Natural killer cell treated with Interleukin-12 subunit alpha and Interleukin-12 subunit beta and Interleukin-15 and Interleukin-18, amount 100 ng/mL, for 72 hours (primary cell): ENCODE measurements around the gene ETFA. TPM values are rescaled to one million over a fixed set of nuclear protein-coding genes. Genes with fewer than 3 reads are reported as not detected.

ENCODE experiments used
- ATAC-seq, 2 donors: fragments of 150-1000 bp; cut with Tn5 transposase in 1 of 2; sonication (Bioruptor Pico), chemical (Tn5 transposase) in 1 of 2; 2 replicates each; pipeline ENCODE4 v1.10.0; 2021
- DNase-seq: peaks from one replicate; pipeline ENCODE4 v3.0.0; 2022; ENCODE audit warnings: low spot score
- H3K27ac Mint-ChIP-seq, 2 donors: 1 replicate in 1 of 2; 2 replicates in 1 of 2; pipeline ENCODE4 v1.8.0; 2022; ENCODE audit warnings: mixed read lengths in 2 of 2, mild to moderate bottlenecking in 1 of 2, moderate library complexity in 1 of 2
- H3K27me3 Mint-ChIP-seq, 2 donors: 1 replicate in 1 of 2; 2 replicates in 1 of 2; pipeline ENCODE4 v1.8.0; 2022; ENCODE audit warnings: mixed read lengths in 2 of 2
- H3K36me3 Mint-ChIP-seq: one replicate; pipeline ENCODE4 v1.8.0; 2022; ENCODE audit warnings: mixed read lengths
- H3K4me1 Mint-ChIP-seq, 2 donors: 1 replicate in 1 of 2; 2 replicates in 1 of 2; pipeline ENCODE4 v1.8.0; 2022; ENCODE audit warnings: low read depth in 2 of 2, mixed read lengths in 2 of 2, mild to moderate bottlenecking in 1 of 2
- H3K4me3 Mint-ChIP-seq: one replicate; pipeline ENCODE4 v1.8.0; 2022; ENCODE audit warnings: mixed read lengths
- H3K9me3 Mint-ChIP-seq: 2 replicates; pipeline ENCODE4 v1.8.0; 2022; ENCODE audit warnings: mixed read lengths
- total RNA-seq, 2 donors: library from RNA; stranded (reverse); gene quantifications; one replicate each; pipeline ENCODE4 v1.2.3, GENCODE V29; 2022

Gene ETFA
- total RNA-seq: 100 to 1,000 TPM; 120 to 160 TPM

DNA sequence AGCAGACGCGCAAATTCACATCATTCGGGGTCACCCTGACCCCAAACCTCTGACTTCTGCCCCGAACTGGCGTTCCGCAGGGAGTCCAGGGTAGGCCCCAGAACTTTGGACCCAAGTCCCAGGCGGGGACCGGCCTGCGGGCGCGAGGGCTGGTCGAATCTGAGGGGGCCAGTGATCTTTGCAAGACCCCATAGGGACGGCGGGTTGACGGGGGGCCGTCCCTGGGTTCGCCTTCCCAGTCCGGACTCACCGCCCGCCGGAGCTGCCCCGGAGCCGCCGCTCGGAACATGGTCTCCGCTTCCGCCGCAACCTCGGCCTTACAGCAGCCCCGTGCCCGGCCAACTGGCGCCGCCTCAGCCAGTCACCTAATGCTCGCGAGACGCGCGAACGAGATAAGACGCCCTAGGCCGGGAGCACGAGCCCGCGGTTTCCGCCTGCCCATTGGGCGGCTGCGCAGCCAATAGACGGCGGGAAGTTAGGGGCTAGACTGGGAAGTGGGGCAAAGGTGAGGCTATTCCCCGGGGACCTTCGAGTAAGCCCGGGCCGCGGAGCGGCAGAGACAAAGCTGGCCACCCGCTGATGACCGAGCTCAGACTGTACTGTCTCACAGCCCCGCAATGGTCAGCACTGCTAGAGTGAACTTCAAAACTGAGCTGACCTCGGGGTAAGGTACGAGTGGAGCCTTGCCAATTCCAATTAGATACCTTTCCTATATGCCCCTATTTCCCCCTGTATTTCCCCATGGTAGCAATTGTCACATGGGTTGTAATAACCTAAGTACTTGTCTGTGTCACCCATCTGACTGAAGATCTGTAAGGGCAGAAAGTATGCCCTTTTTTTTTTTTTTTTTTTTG is at the start of gene ETFA:
Gene ETFA, minus strand, starts transcription at position 370 of the 854 bp plus-strand sequence. Its CDS starts 81 bp downstream, at position 289.
- Mint-ChIP-seq H3K36me3 (no peaks in the 10 kb centered on the region), H3K4me3 (peak within 1 kb of the TSS; percentile 89), H3K4me1 (peaks cover 30 to 34% of the 10 kb centered on the region in 2 donors), H3K27ac (peak within 1 kb of the TSS; percentile 88 to 89), H3K9me3 (no peaks in the 10 kb centered on the region), H3K27me3 (no peaks in the 10 kb centered on the region)
- peak; percentile 98 for DNase-seq
- peak; percentile 99 for ATAC-seq

DNA sequence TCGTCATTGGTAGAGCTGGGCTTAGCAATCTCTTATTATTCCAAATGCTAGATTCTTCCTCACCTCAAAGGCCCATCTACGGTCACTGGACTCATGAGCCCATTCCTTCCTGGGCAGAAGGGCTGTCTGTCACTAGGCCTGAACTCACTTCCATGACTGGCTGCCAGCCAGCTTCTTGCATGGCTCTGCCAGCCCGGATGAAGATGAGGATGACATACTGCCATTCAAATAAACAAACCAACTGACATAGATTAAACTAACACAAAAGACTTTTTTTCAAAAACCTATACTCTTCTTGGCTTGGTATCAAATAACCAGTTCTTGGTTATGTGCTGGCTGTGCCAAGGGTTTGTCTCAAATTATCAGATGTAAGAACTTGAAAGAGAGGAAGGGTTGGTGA is 49.1 kb upstream of the ETFA start:
- H3K9me3 Mint-ChIP-seq: no peaks in the 10 kb centered on the region
- H3K4me3 Mint-ChIP-seq: no peak overlapping the region
- H3K27ac Mint-ChIP-seq: no peak overlapping the region
- no peak for DNase-seq
- no peaks in the 10 kb centered on the region for H3K36me3 Mint-ChIP-seq
- no peaks in the 10 kb centered on the region for H3K4me1 Mint-ChIP-seq
- no peak for ATAC-seq
- H3K27me3 Mint-ChIP-seq: no peaks in the 10 kb centered on the region

GRCh38 chr15:76359152-76359551 is 47.9 kb upstream of the ETFA start:
- Mint-ChIP-seq H3K9me3 (no peaks in the 10 kb centered on the region), H3K36me3 (no peaks in the 10 kb centered on the region)

DNA sequence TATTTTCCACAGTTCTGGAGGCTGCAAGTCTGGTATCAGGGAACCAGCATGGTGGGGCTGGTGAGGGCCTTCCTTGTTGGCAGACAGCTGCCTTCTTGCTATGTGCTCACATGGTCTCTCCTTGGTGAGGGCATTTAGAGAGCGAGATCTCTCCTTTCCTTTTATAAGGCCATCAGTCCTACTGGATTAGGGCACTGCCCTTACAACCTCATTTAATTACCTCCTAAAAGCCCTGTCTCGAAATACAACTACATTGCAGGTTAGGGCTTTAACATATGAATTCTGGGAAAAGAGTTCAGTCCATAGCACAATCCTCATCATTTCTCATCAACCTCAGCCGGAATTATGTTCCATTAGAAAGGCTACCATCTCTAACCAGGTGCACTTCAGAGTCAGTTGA is 47.2 kb upstream of the ETFA start:
- Mint-ChIP-seq H3K27ac (no peak overlapping the region), H3K4me1 (no peaks in the 10 kb centered on the region), H3K27me3 (no peaks in the 10 kb centered on the region), H3K36me3 (no peaks in the 10 kb centered on the region), H3K4me3 (no peak overlapping the region), H3K9me3 (no peaks in the 10 kb centered on the region)
- DNase-seq (no peak), ATAC-seq (no peak)

More at GRCh38 chr15:76359152-76359551, 47.9 kb upstream of the ETFA start:
- DNase-seq (no peak), ATAC-seq (no peak)
- no peaks in the 10 kb centered on the region for H3K27me3 Mint-ChIP-seq
- no peak overlapping the region for H3K4me3 Mint-ChIP-seq
- no peaks in the 10 kb centered on the region for H3K4me1 Mint-ChIP-seq
- no peak overlapping the region for H3K27ac Mint-ChIP-seq

DNA sequence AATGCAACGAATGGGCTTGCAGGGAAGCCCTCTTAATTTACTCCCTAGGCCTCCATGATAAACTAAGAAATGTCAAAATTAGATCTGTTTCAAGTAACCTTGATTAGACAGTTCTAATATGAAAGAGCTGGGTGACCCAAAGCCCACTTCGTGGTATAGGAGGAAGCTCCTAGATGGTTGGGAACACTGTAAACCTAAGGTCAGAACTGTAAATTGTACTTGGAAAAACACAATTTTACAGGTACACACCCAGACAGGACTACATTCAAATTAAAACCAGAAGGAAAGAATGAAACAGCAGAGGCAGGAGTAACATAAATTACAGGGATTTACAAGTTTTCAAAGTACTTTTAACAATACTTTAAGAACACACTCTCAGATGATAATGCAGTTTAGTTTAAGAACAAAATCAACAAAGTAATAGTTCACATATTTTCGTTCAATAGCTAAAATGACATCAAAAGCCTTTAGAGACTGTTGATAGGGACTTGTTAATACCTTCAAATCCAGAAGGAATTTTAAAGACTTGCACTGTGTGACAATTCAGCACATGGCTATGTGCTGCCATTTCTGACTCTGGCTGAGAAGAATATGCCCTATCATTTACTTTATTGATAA is 43.7 kb upstream of the ETFA start:
- no peaks in the 10 kb centered on the region for H3K9me3 Mint-ChIP-seq

GRCh38 chr15:76353903-76354302 is 42.6 kb upstream of the ETFA start:
- Mint-ChIP-seq H3K36me3 (no peaks in the 10 kb centered on the region), H3K4me3 (no peak overlapping the region)

More for the DNA sequence above, 43.7 kb upstream of the ETFA start:
- Mint-ChIP-seq H3K4me1 (no peaks in the 10 kb centered on the region), H3K4me3 (no peak overlapping the region), H3K27me3 (no peaks in the 10 kb centered on the region), H3K36me3 (no peaks in the 10 kb centered on the region), H3K27ac (no peak overlapping the region)
- ATAC-seq (no peak), DNase-seq (no peak)

GRCh38 chr15:76353023-76353577 is 41.8 kb upstream of the ETFA start:
- Mint-ChIP-seq H3K4me3 (no peak overlapping the region), H3K9me3 (no peaks in the 10 kb centered on the region), H3K27ac (no peak overlapping the region), H3K27me3 (peaks cover 0 to 1% of the 10 kb centered on the region in 2 donors), H3K4me1 (no peaks in the 10 kb centered on the region), H3K36me3 (no peaks in the 10 kb centered on the region)
- ATAC-seq (no peak), DNase-seq (no peak)

More at GRCh38 chr15:76353903-76354302, 42.6 kb upstream of the ETFA start:
- no peaks in the 10 kb centered on the region for H3K9me3 Mint-ChIP-seq
- ATAC-seq (no peak), DNase-seq (no peak)
- no peak overlapping the region for H3K27ac Mint-ChIP-seq
- no peaks in the 10 kb centered on the region for H3K4me1 Mint-ChIP-seq
- H3K27me3 Mint-ChIP-seq: no peaks in the 10 kb centered on the region

- no peak overlapping the region for H3K4me3 Mint-ChIP-seq
- H3K27ac Mint-ChIP-seq: no peak overlapping the region
- no peaks in the 10 kb centered on the region for H3K9me3 Mint-ChIP-seq
- ATAC-seq: no peak
- peaks cover 17 to 23% of the 10 kb centered on the region in 2 donors for H3K27me3 Mint-ChIP-seq
- peaks cover 8 to 12% of the 10 kb centered on the region in 2 donors for H3K4me1 Mint-ChIP-seq
- peaks cover 6% of the 10 kb centered on the region for H3K36me3 Mint-ChIP-seq
- no peak for DNase-seq
These were observed 38.2 kb upstream of the ETFA start for GRCh38 chr15:76349301-76350070.

- Mint-ChIP-seq H3K9me3 (no peaks in the 10 kb centered on the region), H3K36me3 (peaks cover 6% of the 10 kb centered on the region), H3K4me1 (peaks cover 8 to 15% of the 10 kb centered on the region in 2 donors), H3K27ac (no peak overlapping the region), H3K4me3 (peak overlapping the region; percentile 49), H3K27me3 (peaks cover 28 to 37% of the 10 kb centered on the region in 2 donors)
- DNase-seq (no peak), ATAC-seq (no peak)
These were observed 36.3 kb upstream of the ETFA start for GRCh38 chr15:76347482-76348055.

DNA sequence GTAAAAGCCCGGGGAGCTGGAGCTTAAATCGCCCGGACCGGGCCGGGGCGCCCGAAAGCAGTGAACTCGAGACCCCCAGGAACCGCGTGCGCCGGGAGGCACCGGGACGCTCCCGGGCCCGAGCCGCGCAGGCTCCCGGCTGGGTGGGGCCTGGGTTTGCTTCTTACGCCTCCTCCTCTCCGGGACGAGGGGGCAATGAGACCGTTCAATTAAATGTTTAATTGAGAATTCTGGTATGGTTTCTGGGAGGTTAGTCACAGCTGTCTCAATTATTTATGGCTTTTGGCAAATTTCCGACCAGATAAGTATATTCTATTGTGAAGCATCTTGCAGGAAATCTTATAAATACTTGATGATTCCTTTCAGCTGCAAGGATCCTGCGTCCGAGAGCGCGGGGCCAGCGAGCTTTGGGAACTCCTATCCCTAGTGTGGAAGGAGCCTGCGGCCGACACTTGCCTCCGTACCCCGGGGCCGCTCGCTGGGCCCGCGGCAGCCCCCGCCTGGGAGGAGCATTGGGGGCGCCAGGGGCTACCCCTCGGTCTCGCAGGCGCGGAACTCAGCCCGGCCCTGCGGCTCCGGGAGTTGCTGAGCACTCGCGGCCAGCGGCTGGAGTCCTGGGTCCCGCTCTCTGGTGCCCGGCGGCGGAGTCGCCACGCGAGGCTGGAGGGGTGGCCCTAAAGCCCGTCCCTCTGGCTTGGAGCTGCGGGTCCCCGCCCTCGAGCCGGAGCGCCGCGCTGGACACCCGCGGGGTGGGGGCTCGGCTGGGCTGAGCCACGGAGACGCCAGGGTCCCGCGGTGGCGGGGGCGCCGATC is 35.6 kb upstream of the ETFA start:
- DNase-seq: no peak
- peak in 1 of 2 donors; percentile 39 for ATAC-seq
- peaks cover 28 to 39% of the 10 kb centered on the region in 2 donors for H3K27me3 Mint-ChIP-seq
- H3K4me3 Mint-ChIP-seq: no peak overlapping the region
- peaks cover 6% of the 10 kb centered on the region for H3K36me3 Mint-ChIP-seq
- H3K27ac Mint-ChIP-seq: no peak overlapping the region
- peaks cover 10 to 18% of the 10 kb centered on the region in 2 donors for H3K4me1 Mint-ChIP-seq
- no peaks in the 10 kb centered on the region for H3K9me3 Mint-ChIP-seq

GRCh38 chr15:76345880-76346668 is 34.8 kb upstream of the ETFA start:
- H3K27me3 Mint-ChIP-seq: peaks cover 33 to 44% of the 10 kb centered on the region in 2 donors
- peak overlapping the region; percentile 41 for H3K4me3 Mint-ChIP-seq
- H3K4me1 Mint-ChIP-seq: peaks cover 14 to 22% of the 10 kb centered on the region in 2 donors
- peaks cover 6% of the 10 kb centered on the region for H3K36me3 Mint-ChIP-seq
- H3K9me3 Mint-ChIP-seq: no peaks in the 10 kb centered on the region
- DNase-seq: no peak
- no peak overlapping the region for H3K27ac Mint-ChIP-seq
- peak; percentile 8 to 30 for ATAC-seq

DNA sequence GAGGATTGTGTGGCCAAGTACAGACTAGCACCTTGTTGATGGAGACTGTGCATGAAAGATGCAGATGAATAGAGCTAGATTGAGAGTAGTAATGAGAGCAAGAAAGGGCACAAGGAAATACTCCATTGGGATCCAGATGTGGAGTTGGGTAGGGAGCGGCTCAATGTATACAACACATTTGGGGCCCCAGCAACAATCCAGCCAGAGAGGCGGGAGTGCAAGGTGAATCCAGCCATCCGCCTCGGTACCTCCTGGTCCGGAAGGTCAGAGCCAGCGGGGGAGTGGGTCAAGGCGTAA is 34.3 kb upstream of the ETFA start:
- Mint-ChIP-seq H3K27me3 (peaks cover 35 to 44% of the 10 kb centered on the region in 2 donors), H3K4me3 (peak overlapping the region; percentile 41), H3K27ac (no peak overlapping the region), H3K36me3 (peaks cover 6% of the 10 kb centered on the region), H3K9me3 (no peaks in the 10 kb centered on the region), H3K4me1 (peaks cover 14 to 25% of the 10 kb centered on the region in 2 donors)
- ATAC-seq: no peak
- no peak for DNase-seq
